ENCODE results near the gene ITLN2. TPM values are rescaled to one million over a fixed set of nuclear protein-coding genes. Genes with fewer than 3 reads are reported as not detected.
A peak's percentile ranks its signal among the peaks of the same experiment; 100 is the strongest.
"Not testable (repeated sequence)": the region's sequence is repeated elsewhere in the genome, so short reads cannot be mapped to it uniquely, and the experiment has no call there.

ITLN2 gene
- total RNA-seq, 4 donors from 2014 or later: not detected

- Histone ChIP-seq H3K4me3 (no peak overlapping the region), H3K4me1 (peaks cover 0 to 3% (median 0%) of the 10 kb centered on the region in 4 donors), H3K27ac (no peak overlapping the region), H3K27me3 (no peaks in the 10 kb centered on the region), H3K36me3 (peaks cover 0 to 27% (median 5%) of the 10 kb centered on the region in 3 donors), H3K9me3 (no peaks in the 10 kb centered on the region)
- no peak for DNase-seq (ENCODE audit: low spot score in 2 of 2)
- TF ChIP-seq EP300 (IDR thresholded peaks at IDR 0.05) (no peak), POLR2A (IDR thresholded peaks at IDR 0.05) (no peak)
- TF ChIP-seq, protein P1, sequence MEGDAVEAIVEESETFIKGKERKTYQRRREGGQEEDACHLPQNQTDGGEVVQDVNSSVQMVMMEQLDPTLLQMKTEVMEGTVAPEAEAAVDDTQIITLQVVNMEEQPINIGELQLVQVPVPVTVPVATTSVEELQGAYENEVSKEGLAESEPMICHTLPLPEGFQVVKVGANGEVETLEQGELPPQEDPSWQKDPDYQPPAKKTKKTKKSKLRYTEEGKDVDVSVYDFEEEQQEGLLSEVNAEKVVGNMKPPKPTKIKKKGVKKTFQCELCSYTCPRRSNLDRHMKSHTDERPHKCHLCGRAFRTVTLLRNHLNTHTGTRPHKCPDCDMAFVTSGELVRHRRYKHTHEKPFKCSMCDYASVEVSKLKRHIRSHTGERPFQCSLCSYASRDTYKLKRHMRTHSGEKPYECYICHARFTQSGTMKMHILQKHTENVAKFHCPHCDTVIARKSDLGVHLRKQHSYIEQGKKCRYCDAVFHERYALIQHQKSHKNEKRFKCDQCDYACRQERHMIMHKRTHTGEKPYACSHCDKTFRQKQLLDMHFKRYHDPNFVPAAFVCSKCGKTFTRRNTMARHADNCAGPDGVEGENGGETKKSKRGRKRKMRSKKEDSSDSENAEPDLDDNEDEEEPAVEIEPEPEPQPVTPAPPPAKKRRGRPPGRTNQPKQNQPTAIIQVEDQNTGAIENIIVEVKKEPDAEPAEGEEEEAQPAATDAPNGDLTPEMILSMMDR (IDR thresholded peaks at IDR 0.05): no peak
- 77 to 83% methylated on average over 3 of the region's 3 CpGs for WGBS, 2 donors
These were observed 41.6 kb upstream of the ITLN2 start for GRCh38 chr1:160996178-160996577.

- no peaks in the 10 kb centered on the region for H3K27me3 ChIP-seq
- peaks cover 0 to 9% (median 0%) of the 10 kb centered on the region in 4 donors for H3K4me1 ChIP-seq
- TF ChIP-seq, protein P1 (IDR thresholded peaks at IDR 0.05): peak in 4 of 5 experiments; percentile 10 to 19 (median 16)
- TF ChIP-seq POLR2A (IDR thresholded peaks at IDR 0.05): no peak
- no peak overlapping the region for H3K4me3 ChIP-seq
- 74 to 76% methylated on average over 14 of the region's 14 CpGs for WGBS, 2 donors
- no peak for DNase-seq (ENCODE audit: low spot score in 2 of 2)
- peaks cover 0 to 6% (median 0%) of the 10 kb centered on the region in 3 donors for H3K36me3 ChIP-seq
- H3K9me3 ChIP-seq: no peaks in the 10 kb centered on the region
- no peak overlapping the region for H3K27ac ChIP-seq
These were observed 39.1 kb upstream of the ITLN2 start for GRCh38 chr1:160993544-160994193.

GRCh38 chr1:160992036-160992435, 37.4 kb upstream of the ITLN2 start:
- not testable (repeated sequence) for H3K9me3 ChIP-seq; H3K4me1 ChIP-seq; H3K4me3 ChIP-seq; H3K27ac ChIP-seq; DNase-seq (ENCODE audit: low spot score in 2 of 2); H3K36me3 ChIP-seq; H3K27me3 ChIP-seq
- WGBS, 2 donors: 96 to 97% methylated on average over 4 of the region's 4 CpGs

DNA sequence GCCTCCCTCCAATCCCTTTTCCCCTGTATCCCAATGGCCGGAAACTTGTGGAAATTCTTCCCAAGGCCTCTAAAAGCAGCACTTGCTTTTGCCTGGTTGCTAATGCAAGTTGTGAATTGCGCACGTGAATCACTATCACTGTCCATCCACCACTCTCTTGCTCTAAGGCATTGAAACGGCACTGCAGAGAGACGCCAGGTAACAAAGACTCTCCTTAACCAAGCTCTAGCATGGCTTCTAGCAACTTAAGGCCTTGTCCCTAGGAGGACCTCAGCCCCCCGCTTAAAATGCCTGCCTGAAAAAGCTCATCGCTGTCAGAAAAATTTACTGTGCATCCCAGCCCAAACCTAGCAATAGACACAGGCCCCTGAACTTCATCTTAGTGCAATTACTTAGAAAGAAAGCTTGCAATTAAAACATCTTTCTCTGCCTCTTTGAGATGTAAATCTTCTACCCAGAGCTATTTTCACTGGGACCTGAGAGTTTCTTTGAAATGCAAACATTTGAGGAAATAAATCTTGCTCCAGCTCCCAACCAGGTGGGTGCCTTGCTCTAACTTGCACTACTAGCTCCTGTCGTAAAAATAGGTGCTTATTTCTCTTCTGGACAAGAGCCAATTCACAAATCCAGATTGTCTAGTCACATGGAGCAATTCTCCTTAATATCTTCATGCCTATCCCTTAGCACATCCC, 32.9 kb upstream of the ITLN2 start:
- WGBS, 2 donors: 58 to 65% methylated on average over 8 of the region's 8 CpGs
- no peaks in the 10 kb centered on the region for H3K36me3 ChIP-seq
- no peak for DNase-seq (ENCODE audit: low spot score in 2 of 2)
- TF ChIP-seq, protein P1 (IDR thresholded peaks at IDR 0.05): no peak
- TF ChIP-seq POLR2A (IDR thresholded peaks at IDR 0.05): no peak
- no peak for TF ChIP-seq EP300 (IDR thresholded peaks at IDR 0.05)
- H3K4me1 ChIP-seq: peaks cover 0 to 7% (median 0%) of the 10 kb centered on the region in 4 donors
- no peaks in the 10 kb centered on the region for H3K9me3 ChIP-seq
- no peak overlapping the region for H3K4me3 ChIP-seq
- H3K27me3 ChIP-seq: no peaks in the 10 kb centered on the region
- H3K27ac ChIP-seq: no peak overlapping the region

DNA sequence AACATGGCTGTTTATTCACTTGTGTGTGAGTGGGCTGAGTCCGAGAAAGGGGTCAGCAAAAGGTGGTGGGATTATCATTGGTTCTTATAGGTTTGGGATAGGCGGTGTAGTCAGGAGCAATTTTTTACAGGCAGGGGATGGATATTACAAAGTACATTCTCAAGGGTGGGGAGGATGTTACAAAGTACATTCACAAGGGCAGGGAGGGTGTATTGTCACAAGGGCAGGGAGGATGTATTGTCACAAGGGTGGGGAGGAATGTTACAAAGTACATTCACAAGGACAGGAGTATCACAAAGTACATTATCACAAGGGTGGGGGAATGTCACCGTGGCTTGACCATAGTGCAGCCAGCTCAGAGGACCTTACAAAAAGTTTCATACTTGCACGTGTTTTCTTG, 31.1 kb upstream of the ITLN2 start:
- Histone ChIP-seq H3K4me1 (peaks cover 0 to 17% (median 0%) of the 10 kb centered on the region in 4 donors), H3K27me3 (peaks cover 0 to 15% of the 10 kb centered on the region in 2 donors), H3K36me3 (no peaks in the 10 kb centered on the region), H3K27ac (no peak overlapping the region), H3K4me3 (no peak overlapping the region), H3K9me3 (no peaks in the 10 kb centered on the region)
- TF ChIP-seq POLR2A (IDR thresholded peaks at IDR 0.05): no peak
- no peak for TF ChIP-seq EP300 (IDR thresholded peaks at IDR 0.05)
- TF ChIP-seq, protein P1 (IDR thresholded peaks at IDR 0.05): no peak
- DNase-seq (ENCODE audit: low spot score in 2 of 2): no peak
- WGBS, 2 donors: 90 to 93% methylated on average over 4 of the region's 4 CpGs

Measured in tibial nerve (tissue), 4 donors.